GM12875 (cell line): ENCODE measurements around the gene NOVA1.

ENCODE experiments used
- H3K4me3 ChIP-seq: one replicate; pipeline ENCODE4 v1.5.1; 2011; ENCODE audit warnings: low read depth, low read length, control low read depth
- TF ChIP-seq, protein P1 (sequence below): IDR thresholded peaks from 2 replicates; pipeline ENCODE4 v1.5.1; 2011; ENCODE audit warnings: low read depth, mild to moderate bottlenecking, control low read depth, inconsistent platforms, low read length, moderate library complexity, borderline replicate concordance; ENCODE audit not compliant: insufficient read depth

NOVA1 gene

DNA sequence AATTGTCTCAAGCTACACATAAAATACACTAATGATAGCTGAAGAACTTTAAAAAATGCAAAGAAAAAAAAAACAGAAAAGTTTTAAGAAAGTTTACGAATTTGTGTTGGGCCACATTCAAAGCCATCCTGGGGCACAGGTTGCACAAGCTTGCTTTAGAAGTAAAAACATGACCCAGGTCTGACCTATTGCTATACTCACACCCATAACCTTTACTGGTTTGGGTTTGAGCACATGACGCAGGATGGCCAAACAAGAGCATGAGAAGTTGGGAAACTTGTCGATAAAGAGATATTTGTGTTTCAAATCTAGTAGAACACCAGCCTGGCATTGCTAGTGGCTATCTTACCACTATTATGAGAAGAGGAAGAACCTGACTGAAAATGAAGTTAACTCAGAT lies 143.7 kb downstream of the NOVA1 start:
- no peak overlapping the region for H3K4me3 ChIP-seq
- TF ChIP-seq, protein P1, sequence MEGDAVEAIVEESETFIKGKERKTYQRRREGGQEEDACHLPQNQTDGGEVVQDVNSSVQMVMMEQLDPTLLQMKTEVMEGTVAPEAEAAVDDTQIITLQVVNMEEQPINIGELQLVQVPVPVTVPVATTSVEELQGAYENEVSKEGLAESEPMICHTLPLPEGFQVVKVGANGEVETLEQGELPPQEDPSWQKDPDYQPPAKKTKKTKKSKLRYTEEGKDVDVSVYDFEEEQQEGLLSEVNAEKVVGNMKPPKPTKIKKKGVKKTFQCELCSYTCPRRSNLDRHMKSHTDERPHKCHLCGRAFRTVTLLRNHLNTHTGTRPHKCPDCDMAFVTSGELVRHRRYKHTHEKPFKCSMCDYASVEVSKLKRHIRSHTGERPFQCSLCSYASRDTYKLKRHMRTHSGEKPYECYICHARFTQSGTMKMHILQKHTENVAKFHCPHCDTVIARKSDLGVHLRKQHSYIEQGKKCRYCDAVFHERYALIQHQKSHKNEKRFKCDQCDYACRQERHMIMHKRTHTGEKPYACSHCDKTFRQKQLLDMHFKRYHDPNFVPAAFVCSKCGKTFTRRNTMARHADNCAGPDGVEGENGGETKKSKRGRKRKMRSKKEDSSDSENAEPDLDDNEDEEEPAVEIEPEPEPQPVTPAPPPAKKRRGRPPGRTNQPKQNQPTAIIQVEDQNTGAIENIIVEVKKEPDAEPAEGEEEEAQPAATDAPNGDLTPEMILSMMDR = no peak

DNA sequence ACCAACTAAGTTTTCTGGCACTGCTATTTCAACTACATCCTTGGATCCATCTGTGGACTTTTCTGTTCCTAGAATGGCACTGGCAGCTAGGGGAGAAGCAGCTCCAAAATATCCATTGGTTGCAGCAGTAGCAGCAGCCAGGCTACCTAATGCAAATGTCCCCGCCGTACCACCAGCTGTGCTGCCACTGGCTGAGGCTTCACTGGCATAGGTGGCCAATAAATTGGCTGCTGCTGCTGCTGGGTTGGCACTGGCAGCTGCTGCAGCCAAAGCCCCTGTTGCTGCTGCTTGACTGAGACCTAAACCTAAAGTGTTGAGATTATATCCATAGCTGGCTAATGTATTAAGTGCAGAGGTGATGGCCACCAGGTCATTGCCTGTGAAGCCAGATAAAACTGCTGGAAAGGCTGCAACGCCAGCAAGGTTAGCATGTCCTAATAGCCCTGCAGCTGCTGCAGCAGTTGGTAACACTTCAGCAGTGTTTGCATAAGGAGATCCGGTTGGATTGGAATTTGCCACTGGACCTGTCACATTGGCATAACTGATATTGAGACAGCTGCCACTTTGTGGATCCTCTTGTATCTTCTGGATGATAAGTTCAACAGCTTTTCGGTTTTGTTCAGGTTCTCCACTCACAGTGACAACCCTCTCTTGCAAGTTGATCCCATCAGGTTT lies 149.5 kb downstream of the NOVA1 start:
- TF ChIP-seq, protein P1 = no peak
- no peak overlapping the region for H3K4me3 ChIP-seq

DNA sequence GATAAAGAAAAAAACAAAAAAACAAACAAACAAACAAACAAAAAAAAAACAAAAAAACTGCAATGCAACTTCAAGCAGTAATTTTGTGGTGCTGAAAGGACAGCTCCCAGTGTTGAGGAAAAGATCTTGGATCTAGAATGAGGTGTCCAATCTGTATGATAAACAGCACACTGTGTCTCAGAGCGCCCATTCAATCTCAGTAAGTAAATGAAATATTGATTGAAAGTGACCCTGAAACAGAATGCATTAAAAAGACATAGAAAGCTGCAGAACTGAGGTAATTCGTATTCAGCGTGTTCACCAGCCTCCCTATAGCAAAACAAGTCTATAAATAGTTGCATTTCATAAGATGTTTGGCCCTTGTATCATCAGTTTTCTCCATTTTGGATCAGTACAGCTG lies 153.0 kb downstream of the NOVA1 start:
- H3K4me3 ChIP-seq = no peak overlapping the region
- TF ChIP-seq, protein P1 = no peak

DNA sequence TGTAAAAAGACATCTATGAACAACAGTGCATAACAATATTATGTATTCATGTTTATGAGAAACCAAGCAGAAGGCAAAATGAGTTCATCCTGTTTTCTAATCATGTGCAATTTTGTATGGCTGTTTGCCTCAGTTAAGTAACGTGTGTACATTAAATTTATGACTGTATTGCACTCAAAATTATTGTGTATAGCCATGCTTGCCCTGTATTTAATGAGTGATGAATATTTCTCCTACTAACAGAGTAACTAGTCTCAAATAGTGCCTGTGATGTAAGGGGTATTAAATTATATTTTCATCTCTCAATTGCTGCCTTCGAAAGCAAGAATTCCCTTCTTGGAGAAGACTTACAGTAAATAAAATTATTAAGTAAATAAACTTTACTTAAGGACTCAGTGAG lies 154.2 kb downstream of the NOVA1 start:
- no peak overlapping the region for H3K4me3 ChIP-seq
- TF ChIP-seq, protein P1 = no peak

DNA sequence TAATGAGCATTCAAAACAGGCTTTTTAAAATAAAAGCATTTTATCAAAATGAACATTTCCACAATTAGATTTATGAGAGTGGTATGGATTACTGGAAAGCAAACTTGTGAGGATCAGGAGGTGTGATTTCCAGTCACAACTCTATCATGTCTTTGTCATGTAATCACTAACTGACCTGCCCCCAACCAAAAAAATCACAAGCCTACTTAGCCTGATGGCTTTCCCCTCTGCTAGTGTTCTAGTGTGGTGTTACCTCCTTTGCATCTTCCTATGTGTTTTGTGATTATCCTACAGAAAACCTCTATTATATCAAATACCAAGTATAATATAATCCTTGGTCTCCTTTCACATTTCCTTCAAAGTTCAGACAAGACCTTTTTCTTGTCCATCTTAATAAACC lies 168.6 kb downstream of the NOVA1 start:
- H3K4me3 ChIP-seq = no peak overlapping the region
- TF ChIP-seq, protein P1 = no peak

DNA sequence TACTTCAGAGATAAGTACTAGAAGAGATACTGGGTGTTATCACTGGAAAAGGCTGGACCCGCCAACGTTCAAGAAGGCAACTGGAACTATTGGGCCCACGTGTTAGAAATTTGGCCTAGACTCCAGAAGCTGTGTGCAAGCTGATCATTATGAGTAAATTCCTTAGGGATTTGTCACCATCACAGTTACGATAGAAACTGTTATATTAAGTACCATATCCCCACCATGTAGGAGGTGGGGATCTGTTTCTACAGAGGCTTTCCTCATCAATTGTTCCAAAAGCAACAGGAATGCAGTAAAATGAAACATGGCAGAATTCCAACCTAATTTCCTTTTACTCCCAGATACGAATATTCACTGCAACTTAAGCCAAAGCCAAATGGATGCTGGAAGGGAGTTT lies 170.7 kb downstream of the NOVA1 start:
- TF ChIP-seq, protein P1 = no peak
- no peak overlapping the region for H3K4me3 ChIP-seq

DNA sequence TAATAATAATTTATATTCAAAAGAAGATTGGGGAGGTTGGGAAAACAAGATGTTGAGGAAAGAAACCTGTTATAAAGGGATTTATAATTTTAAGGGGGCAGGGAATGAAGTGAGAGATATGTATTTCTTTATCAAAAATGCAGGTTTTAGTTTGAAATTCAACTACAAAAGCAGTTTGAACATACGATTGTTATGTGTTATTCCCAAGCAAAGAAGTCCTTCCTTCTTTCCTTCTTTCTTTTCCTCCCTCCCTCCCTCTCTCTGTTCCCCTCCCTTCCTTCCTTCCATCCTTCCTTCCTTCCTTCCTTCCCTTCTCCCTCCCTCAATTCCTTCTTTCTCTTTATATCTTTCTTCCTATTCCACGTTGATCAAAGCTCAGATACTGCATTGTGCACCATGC lies 173.3 kb downstream of the NOVA1 start:
- TF ChIP-seq, protein P1 = no peak
- H3K4me3 ChIP-seq = no peak overlapping the region
